Type B pancreatic cell (in vitro differentiated cells): ENCODE data around the gene KMT2D. TPM values are rescaled to one million over a fixed set of nuclear protein-coding genes. Genes with fewer than 3 reads are reported as not detected.

ENCODE experiments used
- DNase-seq: peaks from one replicate; pipeline ENCODE4 v3.0.0; 2021; ENCODE audit warnings: mixed read lengths; ENCODE audit not compliant: unreplicated experiment; ENCODE audit errors: extremely low spot score
- H3K27ac Mint-ChIP-seq: 2 replicates; pipeline ENCODE4 v1.8.0; 2021; ENCODE audit warnings: mild to moderate bottlenecking, mixed read lengths
- H3K27me3 Mint-ChIP-seq: 2 replicates; pipeline ENCODE4 v1.8.0; 2021; ENCODE audit warnings: mixed read lengths
- H3K36me3 Mint-ChIP-seq: 2 replicates; pipeline ENCODE4 v1.8.0; 2021; ENCODE audit warnings: mixed read lengths
- H3K4me1 Mint-ChIP-seq: one replicate; pipeline ENCODE4 v1.8.0; 2021; ENCODE audit warnings: mixed read lengths; ENCODE audit not compliant: unreplicated experiment
- H3K4me3 Mint-ChIP-seq: 2 replicates; pipeline ENCODE4 v1.8.0; 2021; ENCODE audit warnings: mild to moderate bottlenecking, mixed read lengths
- H3K9me3 Mint-ChIP-seq: 2 replicates; pipeline ENCODE4 v1.8.0; 2021; ENCODE audit warnings: mixed read lengths
- total RNA-seq: library from RNA; stranded (reverse); gene quantifications from 2 replicates; pipeline ENCODE4 v1.2.1, GENCODE V29; 2021; ENCODE audit warnings: low replicate concordance
- TF ChIP-seq, protein P1 (sequence below): fragments of 200-600 bp; sonication (generic); conservative IDR thresholded peaks from 2 replicates; pipeline ENCODE4 v1.5.0; 2021; ENCODE audit warnings: antibody characterized with exemption, mild to moderate bottlenecking

The KMT2D gene
- total RNA-seq, 1 donor from 2014 or later, result 97.6 TPM

DNA sequence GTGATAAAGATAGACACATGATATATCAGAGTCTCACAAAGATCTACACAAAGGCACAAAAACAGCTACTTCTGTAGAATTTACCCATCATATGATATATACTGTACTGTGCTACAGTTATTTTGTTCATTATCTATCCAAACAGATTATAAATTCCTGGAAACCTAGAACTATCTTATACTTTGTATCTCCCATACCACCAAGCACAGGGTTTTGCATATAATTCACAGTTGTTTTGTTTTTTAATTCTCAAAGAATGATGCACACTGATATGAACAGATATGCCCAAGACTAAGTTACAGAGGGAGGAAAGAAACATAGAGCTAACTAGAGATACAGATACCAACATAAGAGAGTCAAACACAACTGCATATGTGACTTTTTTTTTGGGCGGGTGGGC, 45.4 kb downstream of the KMT2D start:
- H3K27ac Mint-ChIP-seq, result no peak overlapping the region
- no peak for DNase-seq
- peak overlapping the region; percentile 1 for H3K4me3 Mint-ChIP-seq
- H3K4me1 Mint-ChIP-seq, result peaks cover 31% of the 10 kb centered on the region
- TF ChIP-seq, protein P1, sequence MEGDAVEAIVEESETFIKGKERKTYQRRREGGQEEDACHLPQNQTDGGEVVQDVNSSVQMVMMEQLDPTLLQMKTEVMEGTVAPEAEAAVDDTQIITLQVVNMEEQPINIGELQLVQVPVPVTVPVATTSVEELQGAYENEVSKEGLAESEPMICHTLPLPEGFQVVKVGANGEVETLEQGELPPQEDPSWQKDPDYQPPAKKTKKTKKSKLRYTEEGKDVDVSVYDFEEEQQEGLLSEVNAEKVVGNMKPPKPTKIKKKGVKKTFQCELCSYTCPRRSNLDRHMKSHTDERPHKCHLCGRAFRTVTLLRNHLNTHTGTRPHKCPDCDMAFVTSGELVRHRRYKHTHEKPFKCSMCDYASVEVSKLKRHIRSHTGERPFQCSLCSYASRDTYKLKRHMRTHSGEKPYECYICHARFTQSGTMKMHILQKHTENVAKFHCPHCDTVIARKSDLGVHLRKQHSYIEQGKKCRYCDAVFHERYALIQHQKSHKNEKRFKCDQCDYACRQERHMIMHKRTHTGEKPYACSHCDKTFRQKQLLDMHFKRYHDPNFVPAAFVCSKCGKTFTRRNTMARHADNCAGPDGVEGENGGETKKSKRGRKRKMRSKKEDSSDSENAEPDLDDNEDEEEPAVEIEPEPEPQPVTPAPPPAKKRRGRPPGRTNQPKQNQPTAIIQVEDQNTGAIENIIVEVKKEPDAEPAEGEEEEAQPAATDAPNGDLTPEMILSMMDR, result no peak
- H3K27me3 Mint-ChIP-seq, result no peaks in the 10 kb centered on the region
- H3K36me3 Mint-ChIP-seq, result no peaks in the 10 kb centered on the region
- H3K9me3 Mint-ChIP-seq, result no peaks in the 10 kb centered on the region

DNA sequence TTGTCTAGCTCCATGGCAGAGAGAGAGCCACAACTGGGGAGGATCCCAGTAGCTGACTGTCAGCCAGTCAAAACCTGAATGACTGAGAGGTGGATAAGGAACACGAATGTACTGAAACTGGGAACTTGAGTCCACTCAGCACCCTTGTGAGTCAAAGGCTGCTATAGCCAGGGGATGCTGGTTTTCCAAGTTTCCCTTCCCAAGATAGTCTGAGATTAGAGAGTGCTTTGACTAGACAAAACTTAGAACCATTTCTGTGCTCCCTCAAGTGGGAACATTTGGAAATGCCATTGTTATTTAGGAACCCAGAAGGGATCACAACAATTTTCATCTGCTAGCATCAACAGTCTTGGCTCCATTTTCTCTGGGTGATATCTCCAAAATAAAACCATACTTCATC, 46.0 kb downstream of the KMT2D start:
- DNase-seq, result no peak
- Mint-ChIP-seq H3K36me3 (peaks cover 4% of the 10 kb centered on the region), H3K27me3 (no peaks in the 10 kb centered on the region), H3K27ac (no peak overlapping the region), H3K9me3 (no peaks in the 10 kb centered on the region), H3K4me3 (no peak overlapping the region), H3K4me1 (peaks cover 27% of the 10 kb centered on the region)
- TF ChIP-seq, protein P1, result peak; percentile 44

DNA sequence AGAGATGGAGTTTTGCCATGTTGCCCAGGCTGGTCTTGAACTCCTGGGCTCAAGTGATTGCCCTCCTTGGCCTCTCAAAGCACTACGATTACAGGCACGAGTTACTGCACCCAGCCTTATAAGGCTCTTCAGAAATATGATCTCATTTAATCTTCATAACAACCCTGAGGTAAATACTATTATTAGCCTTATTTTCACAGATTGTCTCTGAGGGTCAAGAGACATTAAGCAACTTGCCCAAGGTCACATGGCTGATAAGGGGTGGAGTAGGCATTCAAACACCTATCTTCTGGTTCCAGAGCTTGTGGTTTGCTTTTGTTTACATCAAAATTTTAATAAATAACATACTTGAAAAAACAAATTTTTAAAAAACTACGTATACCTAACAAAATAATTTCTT, 47.2 kb downstream of the KMT2D start:
- Mint-ChIP-seq H3K9me3 (no peaks in the 10 kb centered on the region), H3K27ac (no peak overlapping the region), H3K4me1 (peaks cover 20% of the 10 kb centered on the region), H3K27me3 (no peaks in the 10 kb centered on the region), H3K4me3 (no peak overlapping the region), H3K36me3 (peaks cover 4% of the 10 kb centered on the region)
- TF ChIP-seq, protein P1, result no peak
- DNase-seq, result no peak

DNA sequence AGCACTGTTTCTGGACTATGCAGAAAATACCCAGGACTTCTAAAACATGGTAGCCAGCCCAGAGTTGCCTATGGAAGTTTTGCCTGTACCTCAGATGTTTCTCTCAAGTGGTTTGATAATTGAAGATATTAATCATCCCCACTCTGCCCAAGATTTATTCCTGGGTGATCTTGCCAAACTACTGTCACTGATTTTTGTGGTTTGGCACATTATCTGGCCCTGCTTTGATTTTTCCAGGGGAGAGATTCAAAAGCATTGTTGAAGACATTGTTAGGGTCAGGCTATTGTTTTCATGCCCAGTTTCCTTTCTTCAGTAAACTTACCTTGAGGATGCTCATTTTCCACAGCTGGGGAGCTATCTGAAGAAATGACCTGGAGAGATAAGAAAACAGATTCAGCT, 47.9 kb downstream of the KMT2D start:
- no peaks in the 10 kb centered on the region for H3K9me3 Mint-ChIP-seq
- peaks cover 18% of the 10 kb centered on the region for H3K4me1 Mint-ChIP-seq
- H3K36me3 Mint-ChIP-seq, result peaks cover 4% of the 10 kb centered on the region
- DNase-seq, result no peak
- no peak overlapping the region for H3K4me3 Mint-ChIP-seq
- no peaks in the 10 kb centered on the region for H3K27me3 Mint-ChIP-seq
- TF ChIP-seq, protein P1, result no peak
- no peak overlapping the region for H3K27ac Mint-ChIP-seq

Other genes with a start within 250 kb of the KMT2D start
- gene CACNB3, start 242.3 kb downstream of the KMT2D start, total RNA-seq, result 56.3 and 57.0 TPM in 2 replicates
- 95.3 and 104 TPM in 2 replicates for gene DDX23, start 208.6 kb downstream of the KMT2D start, total RNA-seq
- 3.2 and 6.9 TPM in 2 replicates for gene RND1, start 194.9 kb downstream of the KMT2D start, total RNA-seq
- 44.6 and 56.3 TPM in 2 replicates for gene FKBP11, start 135.3 kb downstream of the KMT2D start, total RNA-seq
- gene ARF3, start 103.3 kb downstream of the KMT2D start, total RNA-seq, result 161 and 168 TPM in 2 replicates
- 6.2 and 6.3 TPM in 2 replicates for gene WNT10B, start 89.1 kb downstream of the KMT2D start, total RNA-seq
- gene WNT1, start 82.5 kb downstream of the KMT2D start, total RNA-seq, result 28.9 TPM in 1 of 2 replicates, not detected in the other
- 0.45 and 8.8 TPM in 2 replicates for gene DDN, start 61.4 kb downstream of the KMT2D start, total RNA-seq
- gene PRKAG1, start 42.0 kb downstream of the KMT2D start, total RNA-seq, result 58.7 and 66.3 TPM in 2 replicates
- 0.88 and 1.8 TPM in 2 replicates for gene RHEBL1, start 9.2 kb upstream of the KMT2D start, total RNA-seq
- gene DHH, start 34.0 kb upstream of the KMT2D start, total RNA-seq, result 0.56 TPM in 1 of 2 replicates, not detected in the other
- gene LMBR1L, start 50.1 kb upstream of the KMT2D start, total RNA-seq, result 101 and 105 TPM in 2 replicates
- 664 and 1,458 TPM in 2 replicates for gene TUBA1B, start 70.6 kb upstream of the KMT2D start, total RNA-seq
- gene TUBA1A, start 128.3 kb upstream of the KMT2D start, total RNA-seq, result 211 and 489 TPM in 2 replicates
- gene TUBA1C, start 204.3 kb upstream of the KMT2D start, total RNA-seq, result 187 and 221 TPM in 2 replicates
- 1.8 and 7.3 TPM in 2 replicates for gene PRPH, start 234.4 kb upstream of the KMT2D start, total RNA-seq